Measurements from ENCODE around the gene OCA2. TPM values are rescaled to one million over a fixed set of nuclear protein-coding genes. Genes with fewer than 3 reads are reported as not detected.

OCA2 gene
- total RNA-seq, 2 experiments from 2014 or later, result not detected

DNA sequence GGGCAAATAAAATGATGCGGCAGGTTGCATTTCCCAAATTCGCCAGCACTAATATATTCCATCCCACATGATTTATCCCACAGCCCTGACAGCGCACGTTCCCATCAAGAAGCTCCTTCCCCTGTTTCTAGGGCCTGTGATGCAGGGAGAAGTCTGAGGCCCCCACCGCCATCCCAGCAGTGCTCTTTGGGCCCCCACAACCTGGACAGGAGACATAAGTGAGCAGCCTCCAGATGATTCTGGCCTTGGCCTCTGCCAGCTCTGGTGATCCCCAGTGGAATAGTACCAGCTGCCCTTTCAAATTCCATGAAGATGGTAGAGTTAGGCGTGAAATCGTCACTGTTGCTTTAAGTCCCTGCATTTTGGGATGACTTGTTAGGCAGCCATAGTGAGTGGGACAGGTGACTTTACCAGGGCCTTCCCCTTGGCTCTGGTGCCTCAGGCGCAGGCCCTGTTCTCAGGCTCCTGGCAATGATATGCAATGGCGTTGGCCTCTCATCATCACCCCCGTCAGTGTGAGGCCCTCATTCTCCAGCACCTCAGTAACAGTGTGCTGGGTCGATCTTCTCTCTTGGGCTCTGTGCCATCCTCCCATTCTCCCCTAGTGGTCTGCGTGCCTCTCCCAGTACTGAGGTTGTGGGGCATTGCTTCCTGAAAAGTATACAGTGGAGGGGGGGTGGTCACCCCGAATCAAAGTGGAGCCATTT is 263.7 kb downstream of the OCA2 start:
- DNase-seq (no peak), ATAC-seq (ENCODE audit: low read depth) (no peak)
- no peaks in the 10 kb centered on the region for H3K36me3 Mint-ChIP-seq
- H3K27me3 Mint-ChIP-seq, result peaks cover 2% of the 10 kb centered on the region
- no peaks in the 10 kb centered on the region for H3K9me3 Mint-ChIP-seq
- no peak overlapping the region for H3K4me3 Mint-ChIP-seq
- no peak overlapping the region for H3K27ac Mint-ChIP-seq
- no peaks in the 10 kb centered on the region for H3K4me1 Mint-ChIP-seq
- POLR2A ChIA-PET, result no interaction called here

- Mint-ChIP-seq H3K4me3 (no peak overlapping the region), H3K9me3 (no peaks in the 10 kb centered on the region), H3K27ac (no peak overlapping the region), H3K4me1 (no peaks in the 10 kb centered on the region), H3K27me3 (peaks cover 2% of the 10 kb centered on the region), H3K36me3 (no peaks in the 10 kb centered on the region)
- DNase-seq (no peak), ATAC-seq (ENCODE audit: low read depth) (no peak)
- POLR2A ChIA-PET, result no interaction called here
Measured at GRCh38 chr15:27834684-27835083, 264.4 kb downstream of the OCA2 start.

DNA sequence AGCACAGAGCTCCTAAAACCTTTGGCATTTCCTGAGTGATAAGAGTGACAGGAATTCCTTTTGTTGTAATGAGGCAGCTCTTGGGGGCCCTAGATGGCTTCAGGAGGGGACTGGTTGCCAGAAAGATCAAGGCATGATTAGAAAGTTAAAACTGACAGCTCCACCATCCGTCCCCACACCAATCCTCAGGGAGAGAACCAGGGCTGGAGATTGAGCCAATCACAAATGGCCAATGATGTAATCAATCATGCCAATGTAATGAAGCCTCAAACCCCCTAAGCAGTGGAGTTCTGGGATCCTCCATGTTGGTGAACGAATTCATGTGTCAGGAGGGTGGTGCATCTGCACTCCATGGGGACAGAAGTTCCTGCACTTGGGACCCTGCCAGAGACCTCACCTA is 265.1 kb downstream of the OCA2 start:
- DNase-seq (no peak), ATAC-seq (ENCODE audit: low read depth) (no peak)
- Mint-ChIP-seq H3K27ac (no peak overlapping the region), H3K4me1 (no peaks in the 10 kb centered on the region), H3K36me3 (no peaks in the 10 kb centered on the region), H3K9me3 (no peaks in the 10 kb centered on the region), H3K27me3 (peaks cover under 1% of the 10 kb centered on the region), H3K4me3 (no peak overlapping the region)
- POLR2A ChIA-PET, result no interaction called here

GRCh38 chr15:27833178-27833577 is 265.9 kb downstream of the OCA2 start:
- POLR2A ChIA-PET, result no interaction called here

GRCh38 chr15:27832237-27832596 is 266.9 kb downstream of the OCA2 start:
- ATAC-seq (ENCODE audit: low read depth) (no peak), DNase-seq (no peak)
- POLR2A ChIA-PET, result no interaction called here
- no peaks in the 10 kb centered on the region for H3K9me3 Mint-ChIP-seq
- H3K36me3 Mint-ChIP-seq, result no peaks in the 10 kb centered on the region
- H3K4me1 Mint-ChIP-seq, result no peaks in the 10 kb centered on the region
- H3K27ac Mint-ChIP-seq, result no peak overlapping the region
- H3K27me3 Mint-ChIP-seq, result no peaks in the 10 kb centered on the region
- H3K4me3 Mint-ChIP-seq, result no peak overlapping the region

More at GRCh38 chr15:27833178-27833577, 265.9 kb downstream of the OCA2 start:
- Mint-ChIP-seq H3K4me3 (no peak overlapping the region), H3K4me1 (no peaks in the 10 kb centered on the region), H3K36me3 (no peaks in the 10 kb centered on the region), H3K27ac (no peak overlapping the region), H3K27me3 (no peaks in the 10 kb centered on the region), H3K9me3 (no peaks in the 10 kb centered on the region)
- ATAC-seq (ENCODE audit: low read depth) (no peak), DNase-seq (no peak)

DNA sequence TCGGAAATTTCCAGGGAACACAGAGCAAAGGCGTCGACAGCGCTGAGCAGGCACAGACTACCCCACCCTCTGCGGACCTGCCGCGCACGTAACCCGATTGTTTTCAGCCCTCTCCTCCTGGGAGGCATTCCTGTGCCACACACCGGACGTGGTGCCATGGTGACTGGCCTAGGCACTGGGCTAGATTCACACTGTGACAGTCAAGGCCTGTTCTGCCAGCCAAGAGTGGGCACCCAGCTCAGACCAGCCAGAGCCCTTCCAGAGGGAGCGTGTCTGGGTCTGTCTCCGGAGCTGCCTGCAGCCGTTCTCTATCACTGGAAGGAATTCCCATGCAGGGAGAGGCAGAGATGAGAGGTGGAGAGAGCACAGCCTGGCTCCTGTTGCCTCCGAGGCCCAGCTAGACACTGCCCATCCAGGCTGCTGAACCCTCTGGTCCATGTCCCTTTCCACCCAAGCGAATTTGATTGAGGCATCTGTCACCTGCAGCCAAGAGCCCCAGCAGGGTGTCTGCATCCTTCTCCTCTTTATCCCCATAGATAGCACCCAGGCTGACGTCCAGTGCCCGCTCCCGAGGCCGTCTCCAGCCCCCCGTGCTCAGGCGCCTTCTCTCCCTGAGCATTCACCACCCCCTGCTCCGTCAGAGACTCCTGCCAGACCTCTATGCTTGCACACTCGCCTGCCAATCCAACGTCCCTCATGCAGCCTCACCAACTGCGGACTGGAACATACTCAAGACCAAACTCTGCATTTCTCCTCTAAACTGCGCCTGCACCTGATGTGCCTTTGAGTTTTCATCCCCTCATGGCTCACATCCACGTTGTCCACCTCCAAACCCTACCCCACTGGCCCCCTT is 267.5 kb downstream of the OCA2 start:
- ATAC-seq (ENCODE audit: low read depth) (no peak), DNase-seq (no peak)
- Mint-ChIP-seq H3K9me3 (no peaks in the 10 kb centered on the region), H3K4me1 (no peaks in the 10 kb centered on the region), H3K4me3 (no peak overlapping the region), H3K36me3 (no peaks in the 10 kb centered on the region), H3K27me3 (no peaks in the 10 kb centered on the region), H3K27ac (no peak overlapping the region)
- POLR2A ChIA-PET, result interaction anchor here (0.7 kb wide), 1 partner anchor 991 kb away, joined by 4 read pairs; no protein-coding TSS in a partner anchor

DNA sequence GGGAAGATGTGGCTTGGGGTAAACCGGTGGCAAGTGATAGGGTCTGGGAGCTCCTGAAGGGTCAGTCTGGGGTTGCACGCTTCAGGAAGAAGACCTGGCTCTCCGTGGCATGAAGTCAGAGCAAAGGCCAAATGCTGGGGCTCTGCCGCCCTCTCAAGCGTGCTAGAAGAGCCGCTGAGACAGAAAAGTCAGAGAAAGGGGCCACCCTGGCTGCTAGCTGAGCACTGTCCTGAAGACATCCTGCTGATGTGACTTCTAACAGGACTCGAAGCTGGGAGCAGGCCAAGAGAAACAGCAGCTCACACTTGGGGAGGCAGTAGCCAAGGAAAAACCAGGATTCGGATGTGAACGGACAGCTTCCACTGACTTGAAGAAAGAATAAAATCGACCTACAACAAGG is 270.4 kb downstream of the OCA2 start:
- Mint-ChIP-seq H3K27me3 (no peaks in the 10 kb centered on the region), H3K9me3 (no peaks in the 10 kb centered on the region), H3K4me1 (no peaks in the 10 kb centered on the region), H3K4me3 (no peak overlapping the region), H3K36me3 (no peaks in the 10 kb centered on the region), H3K27ac (no peak overlapping the region)
- no peak for DNase-seq
- ATAC-seq (ENCODE audit: low read depth), result no peak
- POLR2A ChIA-PET, result no interaction called here

GRCh38 chr15:27826902-27827714 is 272.0 kb downstream of the OCA2 start:
- DNase-seq, result no peak
- no peak overlapping the region for H3K4me3 Mint-ChIP-seq
- no peaks in the 10 kb centered on the region for H3K27me3 Mint-ChIP-seq
- no peaks in the 10 kb centered on the region for H3K36me3 Mint-ChIP-seq
- no peak overlapping the region for H3K27ac Mint-ChIP-seq
- H3K9me3 Mint-ChIP-seq, result no peaks in the 10 kb centered on the region
- POLR2A ChIA-PET, result no interaction called here
- ATAC-seq (ENCODE audit: low read depth), result no peak
- H3K4me1 Mint-ChIP-seq, result no peaks in the 10 kb centered on the region

DNA sequence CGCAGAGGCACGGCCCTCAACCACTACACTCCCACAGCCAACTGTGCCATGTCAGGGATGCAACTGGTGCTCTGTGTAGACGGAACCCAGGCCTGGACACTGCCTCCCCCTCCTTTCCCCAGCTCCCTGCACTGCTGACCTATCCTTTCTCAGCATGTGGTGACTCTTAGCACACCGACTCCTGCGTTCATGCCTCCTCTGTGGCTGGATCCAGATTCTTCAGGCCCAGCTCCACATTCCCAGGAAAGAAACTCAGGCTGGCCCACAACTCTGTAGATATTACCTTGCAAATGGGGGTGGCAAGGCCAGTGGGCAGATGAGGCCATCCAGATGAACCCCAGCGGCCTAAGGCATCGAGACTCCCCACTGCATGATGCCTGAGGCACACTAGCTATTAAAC is 272.7 kb downstream of the OCA2 start:
- Mint-ChIP-seq H3K9me3 (no peaks in the 10 kb centered on the region), H3K27ac (no peak overlapping the region), H3K4me3 (no peak overlapping the region), H3K36me3 (no peaks in the 10 kb centered on the region), H3K4me1 (no peaks in the 10 kb centered on the region), H3K27me3 (no peaks in the 10 kb centered on the region)
- ATAC-seq (ENCODE audit: low read depth), result no peak
- POLR2A ChIA-PET, result no interaction called here
- DNase-seq, result no peak

- Mint-ChIP-seq H3K4me3 (no peak overlapping the region), H3K27ac (no peak overlapping the region), H3K4me1 (no peaks in the 10 kb centered on the region), H3K27me3 (no peaks in the 10 kb centered on the region), H3K36me3 (no peaks in the 10 kb centered on the region), H3K9me3 (peaks cover 2% of the 10 kb centered on the region)
- ATAC-seq (ENCODE audit: low read depth) (no peak), DNase-seq (no peak)
- POLR2A ChIA-PET, result no interaction called here
Measured at GRCh38 chr15:27824841-27825422, 274.2 kb downstream of the OCA2 start.

DNA sequence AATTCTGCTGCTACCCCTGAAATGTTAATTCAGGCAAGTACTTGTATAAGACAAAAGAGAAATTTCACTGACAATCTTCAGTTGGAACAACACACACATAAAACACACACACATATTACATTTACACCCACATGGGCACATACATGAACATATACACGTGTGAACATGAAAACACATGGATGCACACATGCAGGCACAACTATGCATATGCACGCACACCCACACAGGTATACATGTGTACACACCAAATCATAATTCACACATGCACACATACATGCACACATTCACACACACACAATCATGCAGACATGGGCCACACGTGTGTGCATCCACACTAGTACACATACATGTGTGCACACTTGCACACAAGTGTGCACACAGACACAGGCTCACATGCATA is 277.8 kb downstream of the OCA2 start:
- Mint-ChIP-seq H3K9me3 (peaks cover 12% of the 10 kb centered on the region), H3K4me3 (no peak overlapping the region), H3K4me1 (no peaks in the 10 kb centered on the region), H3K27me3 (no peaks in the 10 kb centered on the region), H3K36me3 (no peaks in the 10 kb centered on the region), H3K27ac (no peak overlapping the region)
- ATAC-seq (ENCODE audit: low read depth) (no peak), DNase-seq (no peak)
- POLR2A ChIA-PET, result no interaction called here

GRCh38 chr15:27820722-27821121 is 278.4 kb downstream of the OCA2 start:
- peaks cover 12% of the 10 kb centered on the region for H3K9me3 Mint-ChIP-seq
- DNase-seq, result no peak
- no peak for ATAC-seq (ENCODE audit: low read depth)
- no peak overlapping the region for H3K27ac Mint-ChIP-seq
- no peaks in the 10 kb centered on the region for H3K36me3 Mint-ChIP-seq
- no peaks in the 10 kb centered on the region for H3K4me1 Mint-ChIP-seq
- no peak overlapping the region for H3K4me3 Mint-ChIP-seq
- no peaks in the 10 kb centered on the region for H3K27me3 Mint-ChIP-seq
- POLR2A ChIA-PET, result no interaction called here

DNA sequence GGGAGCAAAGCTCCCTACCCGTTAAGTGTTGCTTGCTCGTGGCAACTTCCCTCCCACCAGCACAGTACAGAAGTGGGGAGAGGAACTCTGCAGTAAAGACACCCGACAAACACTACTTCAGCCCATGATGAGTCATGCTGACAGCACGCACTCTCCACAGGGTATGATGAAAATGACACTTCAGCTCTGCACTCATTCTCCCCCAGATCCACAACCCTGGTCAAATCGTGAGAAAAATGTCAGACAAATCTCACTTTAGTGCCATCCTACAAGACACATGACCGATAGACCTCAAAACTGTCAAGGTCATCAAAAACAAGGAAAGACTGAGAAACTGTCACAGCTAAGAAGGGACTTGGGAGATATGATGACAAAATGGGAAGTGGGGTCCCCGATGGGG is 278.9 kb downstream of the OCA2 start:
- Mint-ChIP-seq H3K36me3 (no peaks in the 10 kb centered on the region), H3K4me3 (no peak overlapping the region), H3K27me3 (no peaks in the 10 kb centered on the region), H3K27ac (no peak overlapping the region), H3K4me1 (no peaks in the 10 kb centered on the region), H3K9me3 (peaks cover 12% of the 10 kb centered on the region)
- POLR2A ChIA-PET, result no interaction called here
- no peak for DNase-seq
- no peak for ATAC-seq (ENCODE audit: low read depth)

All from activated naive CD8-positive, alpha-beta T cell treated with anti-CD3 and anti-CD28 coated beads, Interleukin-2, amount 10 ng/mL, durations not matched to agents 7 days and 5 days (primary cell).